SW 1271 (cell line): ENCODE measurements around the gene CAMK1D.

Experiments used
- DNase-seq, 2 experiments: peaks; one replicate each; lab custom pipeline; 2025; lab: John Stamatoyannopoulos, UW

CAMK1D gene

DNA sequence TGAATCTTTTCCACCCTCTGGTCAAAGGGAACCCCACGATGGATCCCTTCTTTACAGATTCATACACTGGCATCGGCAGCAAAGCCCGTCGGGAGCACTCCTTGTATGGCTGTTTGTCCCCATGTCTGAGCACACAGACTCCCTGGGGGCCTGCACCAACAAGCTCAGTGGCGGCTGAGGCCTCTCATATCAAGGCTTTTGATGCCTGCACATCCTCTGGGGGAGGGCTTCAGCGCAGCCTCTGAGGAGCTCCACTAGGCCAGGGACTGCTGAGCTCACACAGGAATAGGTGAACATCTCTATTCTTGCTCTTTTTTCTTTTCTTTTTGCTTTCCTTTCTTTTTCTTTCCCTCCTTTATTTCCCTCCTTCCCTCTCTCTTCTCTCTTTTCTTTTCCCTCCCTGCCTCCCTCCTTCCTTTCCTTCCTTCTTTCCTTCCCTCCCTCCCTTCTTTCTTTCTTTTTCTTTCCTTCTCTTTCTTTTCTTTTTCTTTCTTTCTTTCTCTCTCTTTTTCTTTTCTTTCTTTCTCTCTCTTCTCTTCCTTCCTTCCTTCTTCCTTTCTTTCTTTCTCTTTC is 477.5 kb downstream of the CAMK1D start:
- no peak for DNase-seq

DNA sequence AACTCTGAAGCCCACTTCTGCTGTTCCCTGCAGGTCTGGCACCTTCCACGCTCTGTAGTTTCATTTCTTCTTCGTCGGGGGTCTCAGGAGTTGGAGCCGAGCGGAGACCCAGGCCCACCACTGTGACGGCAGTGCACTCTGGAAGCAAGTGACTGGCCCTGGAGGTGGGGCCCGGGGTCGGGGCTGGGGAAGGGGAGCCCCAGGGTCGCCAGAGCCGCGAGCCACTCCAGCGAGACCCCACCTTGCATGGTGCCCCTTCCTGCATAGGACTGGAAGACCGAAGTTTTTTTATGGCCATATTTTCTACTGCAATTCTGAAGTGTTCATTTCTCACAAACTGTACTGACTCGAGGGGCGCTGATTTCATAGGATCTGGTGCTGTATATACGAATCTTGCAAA is 479.4 kb downstream of the CAMK1D start:
- DNase-seq, result no peak

DNA sequence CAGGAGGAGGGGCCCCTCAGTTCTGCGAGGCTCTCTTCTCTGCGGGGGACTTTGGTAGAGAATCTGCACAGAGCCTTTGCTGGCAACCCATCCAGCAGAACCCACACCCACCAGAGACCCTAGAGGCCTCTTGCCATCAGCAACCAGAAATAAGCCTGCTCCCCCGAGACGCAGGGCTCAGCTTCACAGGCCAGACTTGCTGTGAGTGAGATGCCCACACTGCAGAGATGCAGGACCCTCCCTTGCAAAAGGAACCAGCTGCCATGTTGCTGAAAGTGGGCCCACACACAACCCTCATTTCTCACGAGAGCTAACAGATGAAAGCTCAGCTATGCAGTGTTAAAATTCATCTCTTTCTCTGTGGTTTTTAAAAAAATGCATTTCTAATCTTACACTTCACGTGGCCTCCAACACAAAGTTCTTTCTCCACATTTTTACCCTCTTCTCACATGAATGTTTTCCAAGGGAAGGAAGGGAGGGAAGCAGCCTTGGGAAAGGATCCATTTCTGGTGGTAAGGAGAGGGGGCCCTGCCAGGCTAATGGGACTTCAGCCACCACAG is 480.6 kb downstream of the CAMK1D start:
- DNase-seq, result no peak

DNA sequence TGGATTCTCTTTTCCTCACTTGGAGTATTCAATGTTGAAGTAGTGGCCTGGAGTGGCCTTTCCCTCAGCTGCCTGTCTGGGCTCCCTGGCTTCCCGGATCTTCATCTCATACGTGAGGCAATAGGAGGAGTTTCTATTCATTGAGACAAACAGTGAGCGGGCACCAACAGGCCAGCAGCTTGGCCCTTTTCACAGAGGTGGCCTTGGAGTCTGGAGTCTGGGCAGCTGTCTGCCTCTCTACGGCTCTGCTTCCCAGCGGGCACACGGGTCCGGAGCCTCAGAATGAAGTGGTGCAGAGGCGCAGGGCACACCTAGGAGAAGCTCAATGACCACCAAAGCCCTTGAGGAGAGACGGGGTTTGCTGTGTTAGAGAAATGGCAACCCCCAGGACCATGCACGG is 482.7 kb downstream of the CAMK1D start:
- no peak for DNase-seq

DNA sequence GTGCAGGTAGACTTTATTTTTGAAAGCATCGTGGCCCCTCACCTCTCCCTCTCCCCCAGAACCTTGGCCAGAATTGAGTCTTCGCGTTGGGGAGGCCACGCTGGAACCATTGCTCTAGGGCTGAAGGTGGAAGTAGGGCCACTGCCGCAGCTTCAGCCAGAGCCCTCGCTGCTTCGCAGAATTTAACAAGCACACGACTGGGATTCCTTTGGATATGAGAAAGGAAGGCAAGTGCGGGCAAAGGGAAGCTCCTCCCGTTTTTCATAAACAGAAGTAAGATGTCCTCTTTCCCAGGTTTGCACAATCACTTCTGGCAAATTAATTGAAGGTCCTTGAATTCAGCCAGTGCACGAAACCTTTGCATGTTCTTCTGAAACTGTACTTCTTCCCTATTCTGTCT is 484.1 kb downstream of the CAMK1D start:
- no peak for DNase-seq

DNA sequence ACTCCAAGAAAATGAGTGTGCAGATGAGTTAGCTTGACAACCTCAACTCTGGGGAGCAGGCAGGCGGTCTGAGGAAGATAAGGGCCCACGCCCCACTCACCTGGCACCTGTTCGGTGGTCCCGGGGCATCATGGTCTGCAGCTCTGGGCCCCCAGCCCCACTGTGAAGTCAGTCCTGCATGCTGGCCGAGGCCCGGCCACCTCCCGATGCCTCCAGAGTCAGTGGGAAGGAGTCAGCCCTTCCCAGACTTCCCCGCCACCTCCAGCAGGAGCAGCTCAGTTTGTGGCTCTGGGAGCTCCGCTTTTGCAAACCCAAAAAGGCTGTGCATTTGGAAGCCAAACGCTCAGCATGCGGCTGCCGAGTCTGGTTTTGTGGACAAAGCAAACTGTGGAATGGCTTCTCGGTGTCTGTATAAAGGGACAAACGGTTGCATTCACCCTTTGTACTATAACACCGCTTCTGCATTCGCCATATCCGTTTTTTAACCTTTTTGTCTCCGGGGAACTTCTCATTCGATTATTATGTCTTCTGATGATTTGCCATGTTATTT is 484.8 kb downstream of the CAMK1D start:
- no peak for DNase-seq

DNA sequence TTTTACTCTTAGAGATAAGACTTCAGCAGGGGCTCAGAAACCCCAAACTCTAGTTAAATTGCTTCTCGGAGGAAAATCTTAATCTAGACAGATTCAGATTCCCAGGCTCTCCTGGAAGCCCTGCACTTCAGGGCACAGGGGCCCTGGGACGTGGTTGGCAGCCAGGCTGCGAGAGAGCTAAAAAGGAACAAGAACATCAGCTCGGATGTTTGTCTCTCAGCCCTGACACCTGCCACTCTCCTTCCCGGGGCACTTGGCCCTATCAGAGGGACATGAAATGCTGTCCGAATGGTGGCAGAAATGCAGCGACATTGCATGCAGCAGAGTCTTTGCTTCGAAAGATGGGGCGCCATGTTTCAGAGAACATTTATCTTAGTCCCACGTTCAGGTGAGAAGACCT is 485.4 kb downstream of the CAMK1D start:
- DNase-seq, result no peak

DNA sequence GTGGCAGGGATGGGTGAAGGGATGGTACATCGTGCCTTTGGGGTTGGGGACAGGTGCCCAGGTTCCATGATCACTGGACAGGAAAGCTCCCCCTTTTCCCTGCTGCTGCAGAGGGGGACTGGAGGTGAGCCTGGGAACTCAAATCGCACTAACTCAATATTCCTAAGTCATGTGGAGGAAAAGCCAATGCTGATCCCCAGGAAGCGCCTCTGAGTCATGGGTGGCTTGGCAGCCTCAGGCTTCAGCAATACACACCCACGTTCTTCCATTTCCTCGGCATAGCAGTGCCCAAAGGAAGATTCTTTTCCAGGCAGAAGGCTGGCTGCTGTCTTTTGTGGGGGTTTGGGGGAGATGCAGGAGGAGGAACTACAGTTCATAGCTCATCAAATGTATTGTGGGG is 486.4 kb downstream of the CAMK1D start:
- DNase-seq, result peak in 1 of 2 experiments; percentile 16

DNA sequence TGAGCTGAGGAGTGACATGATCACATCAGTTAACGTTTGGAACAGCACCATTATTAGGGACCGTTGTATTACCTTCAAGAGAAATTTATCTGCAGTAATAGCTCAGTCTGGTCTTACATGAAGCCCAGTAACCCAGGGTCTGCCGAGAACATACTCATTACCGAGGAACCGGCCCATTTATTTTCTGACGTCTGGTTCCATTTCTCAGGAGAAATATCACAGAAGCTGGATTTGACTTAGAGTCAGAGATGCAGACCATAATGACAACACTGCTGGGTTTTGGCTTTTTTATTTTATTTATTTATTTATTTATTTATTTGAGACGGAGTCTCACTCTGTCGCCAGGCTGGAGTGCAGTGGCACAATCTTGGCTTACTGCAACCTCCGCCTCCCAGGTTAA is 489.0 kb downstream of the CAMK1D start:
- no peak for DNase-seq

DNA sequence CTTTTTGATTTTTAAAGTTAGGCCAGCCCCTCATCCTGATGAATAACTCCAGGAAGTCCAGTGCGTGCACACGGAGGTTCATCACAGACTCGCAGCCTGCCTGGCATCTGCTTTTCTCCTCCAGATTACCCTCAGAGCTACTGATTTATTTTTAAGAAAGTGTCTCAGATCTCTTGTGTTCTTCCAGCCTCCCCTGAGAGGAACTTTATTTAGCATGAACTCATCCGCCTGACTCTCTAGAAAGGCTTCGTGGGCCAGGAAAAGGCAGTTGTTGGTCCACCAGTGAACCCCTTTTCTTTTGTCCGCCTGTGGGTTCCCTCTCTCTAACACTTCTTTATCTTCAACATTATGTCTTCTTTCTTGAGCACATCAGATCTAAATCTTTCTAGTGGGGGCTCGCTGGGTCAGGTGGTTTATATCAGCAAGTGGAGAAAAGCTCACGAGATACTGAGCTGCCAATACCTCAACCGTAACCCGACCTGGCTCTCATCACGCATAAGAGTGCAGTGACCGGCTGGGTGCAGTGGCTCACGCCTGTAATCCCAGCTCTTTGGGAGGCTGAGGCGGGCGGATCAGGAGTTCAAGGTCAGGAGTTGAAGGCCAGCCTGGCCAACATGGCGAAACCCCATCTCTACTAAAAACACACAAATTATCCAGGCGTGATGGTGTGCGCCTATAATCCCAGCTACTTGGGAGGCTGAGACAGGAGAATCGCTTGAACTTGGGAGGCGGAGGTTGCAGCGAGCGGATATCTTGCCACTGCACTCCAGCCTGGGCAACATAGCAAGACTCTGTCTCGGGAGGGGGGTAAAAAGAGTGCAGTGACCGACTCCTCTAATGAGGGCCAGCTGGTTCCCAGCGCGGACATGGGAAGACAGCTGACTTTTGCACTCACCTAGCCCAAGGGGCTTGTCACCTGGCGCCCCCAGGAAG is 489.9 kb downstream of the CAMK1D start:
- no peak for DNase-seq

DNA sequence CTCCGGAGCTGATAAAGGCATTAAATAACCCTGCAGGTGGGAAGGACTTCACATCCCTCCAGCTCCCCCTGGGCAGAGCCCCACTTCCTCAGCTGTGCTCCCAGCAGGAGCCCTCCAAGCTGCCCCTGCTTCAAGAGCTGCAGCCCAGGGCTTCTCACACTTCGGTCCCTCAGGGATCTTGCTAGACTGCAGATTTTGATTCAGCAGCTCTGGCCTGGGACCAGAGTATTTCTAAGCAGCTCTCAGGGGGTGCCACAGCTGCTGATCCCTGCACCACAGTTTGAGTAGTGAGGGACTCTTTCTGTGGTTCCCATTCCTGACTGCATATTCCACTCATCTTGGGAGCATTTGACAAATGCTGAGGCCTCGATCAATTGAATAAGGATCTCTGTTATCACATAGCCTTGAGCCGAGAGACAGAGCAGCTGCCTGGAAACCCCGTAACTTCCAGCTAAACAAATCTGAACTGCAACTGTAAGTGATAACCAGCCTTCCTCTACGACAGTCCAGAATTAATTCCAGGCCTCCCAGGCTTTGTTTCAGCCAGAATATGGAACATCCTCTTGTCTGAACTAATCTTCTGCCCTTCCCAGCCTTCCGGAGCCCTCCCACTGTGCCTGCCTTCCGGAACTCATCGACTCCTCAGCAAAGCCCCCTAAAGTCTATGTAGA is 490.7 kb downstream of the CAMK1D start:
- no peak for DNase-seq

DNA sequence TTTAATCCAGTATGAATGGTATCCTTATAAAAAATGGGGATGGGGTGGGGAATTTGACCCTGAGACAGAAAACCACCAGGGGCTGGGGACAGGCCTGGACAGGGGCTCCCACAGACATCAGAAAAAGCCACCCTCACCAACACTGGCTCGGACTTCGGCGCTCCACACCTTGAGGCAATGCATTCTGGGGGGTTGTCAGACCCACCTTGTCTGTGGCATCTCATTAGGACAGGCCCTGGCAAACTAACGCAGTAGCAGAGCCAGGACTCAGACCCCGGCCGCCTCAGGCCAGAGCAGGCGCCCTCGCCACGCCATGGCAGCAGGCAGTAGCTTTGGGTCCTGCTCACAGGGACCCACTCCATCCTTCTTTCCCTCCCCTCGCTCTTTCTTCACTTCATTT is 492.1 kb downstream of the CAMK1D start:
- DNase-seq, result no peak

DNA sequence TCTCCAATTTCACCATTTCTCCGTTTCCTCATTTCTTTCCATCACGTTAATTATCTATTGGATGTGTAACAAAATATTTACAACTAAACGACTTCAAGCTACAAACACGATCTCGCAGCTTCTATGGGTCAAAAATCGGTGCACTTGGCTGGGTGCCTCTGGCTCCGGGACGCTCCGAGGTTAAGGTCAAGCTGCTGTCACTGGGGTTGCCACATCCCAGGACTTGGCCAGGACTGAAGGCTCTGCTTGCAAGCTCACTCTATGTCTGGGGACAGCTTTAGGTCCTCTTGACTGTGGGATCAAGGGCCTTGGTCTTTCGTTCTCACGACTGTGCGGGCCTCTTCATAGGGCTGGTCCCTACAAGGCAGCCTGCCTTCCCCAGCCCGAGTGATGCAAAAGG is 492.5 kb downstream of the CAMK1D start:
- DNase-seq, result no peak

DNA sequence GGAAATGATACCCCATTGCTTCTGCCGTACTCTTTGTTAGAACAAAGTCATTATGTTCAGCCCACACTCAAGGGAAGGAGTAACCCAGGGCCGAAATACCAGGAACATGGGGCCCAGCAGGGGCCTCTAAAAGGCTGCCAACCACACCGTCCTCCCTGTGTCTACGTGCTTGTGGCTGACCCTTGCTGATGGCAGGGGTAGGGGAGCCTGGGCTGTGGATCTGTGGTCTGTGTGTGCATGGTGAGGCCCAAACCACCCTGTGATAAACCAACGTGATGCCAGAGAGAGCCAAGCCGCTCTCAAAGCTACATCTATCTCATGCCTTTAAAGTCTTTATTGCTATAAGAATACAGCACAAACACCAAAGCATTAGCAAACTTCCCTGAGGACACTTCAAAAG is 493.0 kb downstream of the CAMK1D start:
- no peak for DNase-seq

DNA sequence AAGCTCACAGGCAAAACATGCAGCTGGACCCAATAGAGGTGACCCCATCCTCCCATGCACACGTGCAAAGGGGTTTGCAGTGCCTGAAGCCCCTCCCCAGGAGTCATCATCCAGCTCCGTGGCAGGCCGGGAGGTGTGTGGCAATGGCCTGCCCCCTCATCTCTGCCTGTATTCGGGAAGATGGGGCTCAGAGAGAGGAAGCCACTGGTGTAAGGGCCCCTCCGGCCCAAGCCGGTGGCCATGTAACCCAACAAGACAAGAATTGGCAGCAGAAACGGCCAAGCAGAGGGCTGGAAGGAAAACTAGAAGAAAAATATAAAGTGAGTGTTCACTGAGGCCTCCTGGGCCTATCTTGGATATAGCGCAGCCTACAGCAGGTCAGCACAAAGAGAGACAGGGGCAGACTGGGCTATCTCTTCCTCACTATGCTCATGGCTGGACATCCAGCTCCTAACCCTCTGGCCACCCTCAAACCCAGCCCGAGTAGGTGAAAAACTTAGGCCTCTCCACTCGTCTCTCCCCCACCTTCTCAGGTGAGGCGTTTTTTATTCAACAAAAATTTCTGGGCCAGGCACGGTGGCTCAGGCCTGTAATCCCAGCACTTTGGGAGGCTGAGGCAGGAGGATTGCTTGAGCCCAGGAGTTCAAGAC is 494.1 kb downstream of the CAMK1D start:
- no peak for DNase-seq

DNA sequence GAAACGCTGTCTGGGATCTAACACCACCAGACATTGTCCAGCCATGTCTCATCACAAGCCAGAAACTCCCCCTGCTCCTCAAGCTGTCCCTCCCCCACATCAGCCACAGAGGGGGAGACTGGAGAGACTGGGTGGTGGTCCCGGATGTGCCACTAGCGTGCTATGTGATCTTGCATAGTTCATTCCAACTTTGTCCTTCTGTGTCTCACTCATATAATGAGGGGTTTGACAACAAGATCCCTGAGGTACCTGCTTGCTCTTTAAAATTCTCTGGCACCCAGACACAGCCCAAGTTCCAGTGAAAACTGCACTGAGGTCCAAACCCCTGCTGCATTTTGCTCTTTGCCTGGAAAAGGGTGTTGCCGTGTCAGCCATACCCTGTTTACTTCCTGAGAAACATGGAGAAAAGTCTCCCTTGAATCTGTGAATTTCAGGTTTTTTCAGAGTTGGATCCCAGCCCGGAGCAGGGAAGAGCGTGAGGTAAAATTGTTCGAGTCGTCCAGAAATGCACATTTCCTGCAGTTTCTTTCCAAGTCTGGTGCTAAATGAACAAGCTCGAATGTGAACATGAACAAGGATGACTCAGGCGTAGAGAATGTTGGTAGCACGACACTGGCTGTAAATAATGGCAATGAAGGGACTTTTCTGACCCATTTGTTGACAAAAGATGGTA is 495.6 kb downstream of the CAMK1D start:
- DNase-seq, result peak in 1 of 2 experiments; percentile 67

DNA sequence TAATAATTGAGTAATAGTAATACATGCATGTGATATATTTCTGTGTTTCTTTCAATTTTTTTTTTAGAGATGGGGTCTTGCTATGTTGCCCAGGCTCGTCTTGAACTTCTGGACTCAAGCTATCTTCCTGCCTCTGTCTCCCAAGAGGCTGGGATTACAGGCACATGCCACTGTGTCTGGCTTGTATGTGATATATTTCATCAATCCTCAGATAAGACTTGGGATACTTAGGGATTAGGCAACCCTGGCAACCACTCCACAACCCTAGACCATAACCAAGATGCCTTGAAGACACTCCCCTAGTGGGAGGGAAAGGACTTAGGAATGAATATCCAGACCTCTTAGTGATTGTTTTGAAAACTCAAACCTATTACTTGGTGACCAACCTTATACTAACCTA is 497.4 kb downstream of the CAMK1D start:
- no peak for DNase-seq

DNA sequence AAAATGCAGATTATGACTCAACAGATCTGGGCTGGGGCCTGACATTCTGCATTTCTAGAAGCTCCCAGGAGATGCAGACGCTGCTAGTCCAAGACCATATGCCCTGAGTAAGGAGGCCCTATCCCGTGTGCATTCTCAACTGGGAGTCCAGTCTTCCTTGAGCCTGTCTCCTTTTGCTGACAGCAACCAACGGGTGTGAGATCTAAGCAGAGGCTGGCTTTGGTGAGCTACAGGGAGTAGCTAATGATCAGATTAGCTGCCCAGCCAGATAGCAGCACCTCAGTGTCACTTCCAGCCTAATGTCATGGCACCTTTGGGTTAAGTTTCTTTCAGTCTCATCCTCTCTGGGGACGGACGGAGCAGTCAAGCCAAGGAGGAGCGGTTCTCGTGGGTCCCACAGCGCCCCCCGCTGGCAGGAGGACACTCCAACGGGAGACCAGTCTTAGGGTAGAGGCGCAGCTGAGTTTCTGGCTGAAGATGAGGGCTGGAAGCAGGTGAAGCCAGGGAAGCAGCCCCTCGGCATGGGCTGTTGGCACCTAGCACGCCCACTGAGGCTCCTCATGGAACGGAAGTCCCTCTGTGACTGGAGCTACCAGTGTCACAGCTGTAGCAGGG is 498.1 kb downstream of the CAMK1D start:
- DNase-seq, result peak in 1 of 2 experiments; percentile 5

DNA sequence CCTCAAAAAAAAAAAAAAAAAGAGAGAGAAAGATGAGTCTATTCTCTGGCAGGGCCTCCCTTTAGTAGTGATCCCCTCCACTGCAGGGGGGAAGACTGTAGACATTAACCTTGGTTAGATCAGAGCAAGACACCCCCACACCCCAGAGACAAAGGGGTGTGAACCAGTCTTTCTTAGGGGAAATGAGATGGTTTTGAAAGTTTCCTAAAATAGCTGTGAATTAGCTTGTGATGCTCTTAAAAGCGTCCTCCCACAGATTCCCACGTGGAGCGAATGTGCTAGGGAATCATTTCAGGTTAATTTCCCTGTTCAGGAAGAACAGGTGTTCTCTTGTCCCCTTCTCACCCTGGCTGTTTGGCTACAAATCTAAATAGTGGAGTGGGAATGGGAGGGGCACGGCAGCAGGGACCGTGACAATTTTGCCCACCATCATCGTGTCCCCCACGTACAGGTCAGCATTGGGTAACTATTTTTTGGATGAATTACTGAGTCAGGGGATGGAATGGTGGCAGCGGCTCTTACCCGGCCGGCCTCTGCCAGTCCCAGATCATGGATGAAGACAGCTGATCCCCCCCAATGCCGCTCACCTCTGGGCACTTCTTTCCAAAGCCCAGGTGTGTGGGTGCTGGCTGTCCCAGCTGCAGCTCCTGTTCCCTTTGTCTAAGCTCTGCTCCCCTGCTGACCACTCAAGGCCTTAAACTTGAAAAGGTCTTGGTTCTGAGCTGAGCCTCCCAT is 499.3 kb downstream of the CAMK1D start:
- no peak for DNase-seq
